ENCODE results near the gene MSI2.

GRCh38 chr17:57556320-57556719 lies 300.0 kb downstream of the MSI2 start:
- TF ChIP-seq CTCF (IDR thresholded peaks at IDR 0.05) (no peak), POLR2A (IDR thresholded peaks at IDR 0.05) (no peak)
